HG03175 (cell line): ENCODE results near the gene LRRC10.
"Not testable (repeated sequence)": the region's sequence is repeated elsewhere in the genome, so short reads cannot be mapped to it uniquely, and the experiment has no call there.

Experiments
- ATAC-seq: cut with Tn5 transposase; IDR thresholded peaks from one replicate; pipeline ENCODE4 v1.9.1; 2021; ENCODE audit warnings: mild to moderate bottlenecking, moderate library complexity; ENCODE audit not compliant: unreplicated experiment

Gene LRRC10

GRCh38 chr12:69620077-69620476 lies 9.4 kb upstream of the LRRC10 start:
- no peak for ATAC-seq

- no peak for ATAC-seq
Observed at GRCh38 chr12:69619050-69619449, 8.3 kb upstream of the LRRC10 start.

- ATAC-seq = no peak
Observed at GRCh38 chr12:69616025-69616424, 5.3 kb upstream of the LRRC10 start.

GRCh38 chr12:69613351-69613750 lies 2.6 kb upstream of the LRRC10 start:
- ATAC-seq = no peak

- no peak for ATAC-seq
Observed at GRCh38 chr12:69610126-69610525, 581 bp downstream of the LRRC10 start.

- ATAC-seq = no peak
Observed at GRCh38 chr12:69608114-69608513, 2.6 kb downstream of the LRRC10 start.

- ATAC-seq = not testable (repeated sequence)
Observed at GRCh38 chr12:69604275-69604674, 6.4 kb downstream of the LRRC10 start.

- ATAC-seq = not testable (repeated sequence)
Observed at GRCh38 chr12:69603556-69603955, 7.2 kb downstream of the LRRC10 start.

- no peak for ATAC-seq
Observed at GRCh38 chr12:69602954-69603353, 7.8 kb downstream of the LRRC10 start.

GRCh38 chr12:69601962-69602685 lies 8.6 kb downstream of the LRRC10 start:
- no peak for ATAC-seq

- ATAC-seq = no peak
Observed at GRCh38 chr12:69600804-69601203, 9.9 kb downstream of the LRRC10 start.

- no peak for ATAC-seq
Observed at GRCh38 chr12:69598174-69598753, 12.4 kb downstream of the LRRC10 start.

- ATAC-seq = no peak
Observed at GRCh38 chr12:69595689-69596088, 15.0 kb downstream of the LRRC10 start.

- ATAC-seq = no peak
Observed at GRCh38 chr12:69589082-69589481, 21.6 kb downstream of the LRRC10 start.

GRCh38 chr12:69588527-69588926 lies 22.2 kb downstream of the LRRC10 start:
- ATAC-seq = no peak

- ATAC-seq = peak; percentile 98
Observed at GRCh38 chr12:69585189-69586062, 25.3 kb downstream of the LRRC10 start, which contains the start of gene CCT2. TSS of gene CCT2 (plus strand) at chr12:69585459. CDS start at chr12:69585522, 63 bp downstream.

GRCh38 chr12:69583203-69583602 lies 27.5 kb downstream of the LRRC10 start:
- no peak for ATAC-seq

- no peak for ATAC-seq
Observed at GRCh38 chr12:69580074-69580473, 30.6 kb downstream of the LRRC10 start.

- no peak for ATAC-seq
Observed at GRCh38 chr12:69579029-69579428, 31.7 kb downstream of the LRRC10 start.

GRCh38 chr12:69578283-69578682 lies 32.4 kb downstream of the LRRC10 start:
- no peak for ATAC-seq

- no peak for ATAC-seq
Observed at GRCh38 chr12:69575346-69575745, 35.4 kb downstream of the LRRC10 start.
